Activated CD8-positive, alpha-beta memory T cell treated with anti-CD3 and anti-CD28 coated beads, Interleukin-2, amount 10 ng/mL, durations not matched to agents 7 days and 5 days (primary cell): ENCODE results near the gene SPNS2. TPM values are rescaled to one million over a fixed set of nuclear protein-coding genes. Genes with fewer than 3 reads are reported as not detected.
A peak's percentile ranks its signal among the peaks of the same experiment; 100 is the strongest.

ENCODE experiments used
- ATAC-seq: fragments of 150-1000 bp; cut with Tn5 transposase; one replicate; pipeline ENCODE4 v1.10.0; 2021; ENCODE audit warnings: moderate library complexity
- CTCF ChIA-PET: fragments of 350-600 bp; sonication (Branson Sonifier 250); formaldehyde crosslinking; loops from one replicate; lab custom pipeline; 2021; ENCODE audit warnings: antibody characterized with exemption; lab: Charles Lee
- DNase-seq: peaks from one replicate; pipeline ENCODE4 v3.0.0-alpha.2; 2020
- H3K27ac Mint-ChIP-seq: one replicate; pipeline ENCODE4 v1.8.0; 2021; ENCODE audit warnings: mild to moderate bottlenecking, mixed read lengths
- H3K27me3 Mint-ChIP-seq: one replicate; pipeline ENCODE4 v1.8.0; 2021; ENCODE audit warnings: mixed read lengths
- H3K36me3 Mint-ChIP-seq: one replicate; pipeline ENCODE4 v1.8.0; 2021; ENCODE audit warnings: mild to moderate bottlenecking, mixed read lengths
- H3K4me1 Mint-ChIP-seq: one replicate; pipeline ENCODE4 v1.8.0; 2021; ENCODE audit warnings: mixed read lengths
- H3K4me3 Mint-ChIP-seq: one replicate; pipeline ENCODE4 v1.8.0; 2021; ENCODE audit warnings: mild to moderate bottlenecking, moderate library complexity, mixed read lengths
- H3K9me3 Mint-ChIP-seq: one replicate; pipeline ENCODE4 v1.8.0; 2022; ENCODE audit warnings: low read depth, mixed read lengths
- total RNA-seq, 2 experiments: library from RNA; stranded (reverse); gene quantifications; one replicate each; pipeline ENCODE4 v1.2.3, GENCODE V29; 2021

Gene SPNS2
- total RNA-seq, 2 experiments from 2014 or later = 1.1 to 1.9 TPM

GRCh38 chr17:4542003-4542725, 43.5 kb downstream of the SPNS2 start:
- CTCF ChIA-PET = interaction anchor here (0.6 to 1.9 kb wide), 2 partner anchors 121 to 892 kb away, joined by 3 to 10 read pairs; no protein-coding TSS in a partner anchor
- no peaks in the 10 kb centered on the region for H3K4me1 Mint-ChIP-seq

GRCh38 chr17:4542726-4543191, 44.1 kb downstream of the SPNS2 start:
- no peak for ATAC-seq
- no peak for DNase-seq
- CTCF ChIA-PET = interaction anchor here (1.9 kb wide), 1 partner anchor 122 kb away, joined by 10 read pairs; no protein-coding TSS in a partner anchor
- peaks cover 5% of the 10 kb centered on the region for H3K36me3 Mint-ChIP-seq
- no peaks in the 10 kb centered on the region for H3K9me3 Mint-ChIP-seq
- H3K27ac Mint-ChIP-seq = no peak overlapping the region
- no peak overlapping the region for H3K4me3 Mint-ChIP-seq
- no peaks in the 10 kb centered on the region for H3K27me3 Mint-ChIP-seq
- no peaks in the 10 kb centered on the region for H3K4me1 Mint-ChIP-seq

More at GRCh38 chr17:4542003-4542725, 43.5 kb downstream of the SPNS2 start:
- no peak for ATAC-seq
- H3K27me3 Mint-ChIP-seq = no peaks in the 10 kb centered on the region
- no peak overlapping the region for H3K4me3 Mint-ChIP-seq
- H3K27ac Mint-ChIP-seq = peak overlapping the region; percentile 22
- H3K36me3 Mint-ChIP-seq = peaks cover 5% of the 10 kb centered on the region
- no peak for DNase-seq
- no peaks in the 10 kb centered on the region for H3K9me3 Mint-ChIP-seq

- Mint-ChIP-seq H3K27me3 (no peaks in the 10 kb centered on the region), H3K4me1 (no peaks in the 10 kb centered on the region), H3K27ac (no peak overlapping the region), H3K36me3 (peaks cover 5% of the 10 kb centered on the region), H3K4me3 (no peak overlapping the region), H3K9me3 (no peaks in the 10 kb centered on the region)
- CTCF ChIA-PET = interaction anchor here (0.5 to 1.1 kb wide), 3 partner anchors 22 to 375 kb away, joined by 3 to 4 read pairs (median 3); no protein-coding TSS in a partner anchor
- ATAC-seq = no peak
- no peak for DNase-seq
Observed at GRCh38 chr17:4543557-4544026, 44.9 kb downstream of the SPNS2 start.

- H3K4me3 Mint-ChIP-seq = no peak overlapping the region
- no peak overlapping the region for H3K27ac Mint-ChIP-seq
- CTCF ChIA-PET = interaction anchor here (0.9 to 1.1 kb wide), 2 partner anchors 21 to 131 kb away, joined by 3 to 4 read pairs; no protein-coding TSS in a partner anchor
- ATAC-seq (no peak), DNase-seq (no peak)
- H3K27me3 Mint-ChIP-seq = no peaks in the 10 kb centered on the region
- no peaks in the 10 kb centered on the region for H3K4me1 Mint-ChIP-seq
- H3K36me3 Mint-ChIP-seq = peaks cover 6% of the 10 kb centered on the region
- H3K9me3 Mint-ChIP-seq = no peaks in the 10 kb centered on the region
Observed at GRCh38 chr17:4544135-4544950, 45.7 kb downstream of the SPNS2 start.

- CTCF ChIA-PET = no interaction called here
- H3K36me3 Mint-ChIP-seq = peaks cover 4% of the 10 kb centered on the region
- no peaks in the 10 kb centered on the region for H3K4me1 Mint-ChIP-seq
- no peak overlapping the region for H3K4me3 Mint-ChIP-seq
- no peaks in the 10 kb centered on the region for H3K9me3 Mint-ChIP-seq
- ATAC-seq = no peak
- DNase-seq = no peak
- H3K27me3 Mint-ChIP-seq = no peaks in the 10 kb centered on the region
- no peak overlapping the region for H3K27ac Mint-ChIP-seq
Observed at GRCh38 chr17:4544951-4545216, 46.2 kb downstream of the SPNS2 start.

- ATAC-seq = no peak
- Mint-ChIP-seq H3K27ac (no peak overlapping the region), H3K4me1 (no peaks in the 10 kb centered on the region), H3K36me3 (peaks cover 4% of the 10 kb centered on the region), H3K4me3 (no peak overlapping the region), H3K9me3 (no peaks in the 10 kb centered on the region), H3K27me3 (no peaks in the 10 kb centered on the region)
- CTCF ChIA-PET = no interaction called here
- DNase-seq = no peak
Observed at GRCh38 chr17:4545217-4545951, 46.7 kb downstream of the SPNS2 start.

- Mint-ChIP-seq H3K27me3 (no peaks in the 10 kb centered on the region), H3K36me3 (peaks cover 13% of the 10 kb centered on the region), H3K9me3 (no peaks in the 10 kb centered on the region), H3K4me3 (no peak overlapping the region), H3K27ac (no peak overlapping the region), H3K4me1 (no peaks in the 10 kb centered on the region)
- CTCF ChIA-PET = interaction anchor here (0.5 kb wide), 1 partner anchor 332 kb away, joined by 4 read pairs; no protein-coding TSS in a partner anchor
- no peak for DNase-seq
- no peak for ATAC-seq
Observed at GRCh38 chr17:4547118-4547906, 48.6 kb downstream of the SPNS2 start.

GRCh38 chr17:4548061-4548461, 49.4 kb downstream of the SPNS2 start:
- H3K36me3 Mint-ChIP-seq = peaks cover 13% of the 10 kb centered on the region
- ATAC-seq (no peak), DNase-seq (no peak)
- H3K9me3 Mint-ChIP-seq = no peaks in the 10 kb centered on the region
- H3K27ac Mint-ChIP-seq = no peak overlapping the region
- H3K4me1 Mint-ChIP-seq = no peaks in the 10 kb centered on the region
- H3K4me3 Mint-ChIP-seq = no peak overlapping the region
- no peaks in the 10 kb centered on the region for H3K27me3 Mint-ChIP-seq
- CTCF ChIA-PET = no interaction called here

- CTCF ChIA-PET = interaction anchor here (0.6 to 4.4 kb wide), 3 partner anchors 12 to 480 kb away, joined by 3 to 20 read pairs (median 3); no protein-coding TSS in a partner anchor
- no peaks in the 10 kb centered on the region for H3K9me3 Mint-ChIP-seq
- H3K36me3 Mint-ChIP-seq = peaks cover 14% of the 10 kb centered on the region
- H3K4me1 Mint-ChIP-seq = peaks cover 6% of the 10 kb centered on the region
- ATAC-seq = no peak
- no peaks in the 10 kb centered on the region for H3K27me3 Mint-ChIP-seq
- H3K4me3 Mint-ChIP-seq = no peak overlapping the region
- no peak for DNase-seq
- no peak overlapping the region for H3K27ac Mint-ChIP-seq
Observed at GRCh38 chr17:4548721-4549531, 50.2 kb downstream of the SPNS2 start.

GRCh38 chr17:4549781-4550533, 51.3 kb downstream of the SPNS2 start:
- H3K4me1 Mint-ChIP-seq = peaks cover 15% of the 10 kb centered on the region
- no peaks in the 10 kb centered on the region for H3K9me3 Mint-ChIP-seq
- ATAC-seq (no peak), DNase-seq (no peak)
- H3K27me3 Mint-ChIP-seq = no peaks in the 10 kb centered on the region
- no peak overlapping the region for H3K4me3 Mint-ChIP-seq
- no peak overlapping the region for H3K27ac Mint-ChIP-seq
- CTCF ChIA-PET = interaction anchor here (0.9 to 4.4 kb wide), 2 partner anchors 13 to 16 kb away, joined by 3 to 20 read pairs; no protein-coding TSS in a partner anchor
- peaks cover 13% of the 10 kb centered on the region for H3K36me3 Mint-ChIP-seq

- Mint-ChIP-seq H3K9me3 (no peaks in the 10 kb centered on the region), H3K4me3 (no peak overlapping the region), H3K36me3 (peaks cover 13% of the 10 kb centered on the region), H3K27ac (no peak overlapping the region), H3K4me1 (peaks cover 17% of the 10 kb centered on the region), H3K27me3 (no peaks in the 10 kb centered on the region)
- CTCF ChIA-PET = interaction anchor here (4.4 kb wide), 1 partner anchor 15 kb away, joined by 20 read pairs; no protein-coding TSS in a partner anchor
- no peak for DNase-seq
- ATAC-seq = no peak
Observed at GRCh38 chr17:4550534-4551039, 51.9 kb downstream of the SPNS2 start.
